Measurements from ENCODE around the gene UBE2L6.

UBE2L6 gene

GRCh38 chr11:57585301-57585700 is 17.8 kb upstream of the UBE2L6 start:
- no peak for TF ChIP-seq CTCF (IDR thresholded peaks at IDR 0.05; ENCODE audit: low read depth, low read length)
- Histone ChIP-seq H3K36me3 (no peaks in the 10 kb centered on the region), H3K27me3 (ENCODE audit: insufficient read depth, low read depth, severe bottlenecking) (peaks cover 61% of the 10 kb centered on the region), H3K4me3 (ENCODE audit: low read depth, low read length) (no peak overlapping the region), H3K9me3 (ENCODE audit: severe bottlenecking) (peaks cover 4% of the 10 kb centered on the region), H3K27ac (no peak overlapping the region)
- DNase-seq, result no peak

GRCh38 chr11:57584341-57584740 is 16.9 kb upstream of the UBE2L6 start:
- H3K9me3 ChIP-seq (ENCODE audit: severe bottlenecking), result peaks cover 4% of the 10 kb centered on the region

GRCh38 chr11:57574061-57574460 is 6.6 kb upstream of the UBE2L6 start:
- TF ChIP-seq CTCF (IDR thresholded peaks at IDR 0.05; ENCODE audit: low read depth, low read length), result no peak
- no peaks in the 10 kb centered on the region for H3K9me3 ChIP-seq (ENCODE audit: severe bottlenecking)
- no peak overlapping the region for H3K27ac ChIP-seq
- H3K27me3 ChIP-seq (ENCODE audit: insufficient read depth, low read depth, severe bottlenecking), result peaks cover 46% of the 10 kb centered on the region
- DNase-seq, result no peak
- H3K4me3 ChIP-seq (ENCODE audit: low read depth, low read length), result no peak overlapping the region
- H3K36me3 ChIP-seq, result no peaks in the 10 kb centered on the region

More at GRCh38 chr11:57584341-57584740, 16.9 kb upstream of the UBE2L6 start:
- no peak overlapping the region for H3K27ac ChIP-seq
- no peak for DNase-seq
- no peak for TF ChIP-seq CTCF (IDR thresholded peaks at IDR 0.05; ENCODE audit: low read depth, low read length)
- H3K27me3 ChIP-seq (ENCODE audit: insufficient read depth, low read depth, severe bottlenecking), result peaks cover 66% of the 10 kb centered on the region
- no peaks in the 10 kb centered on the region for H3K36me3 ChIP-seq
- H3K4me3 ChIP-seq (ENCODE audit: low read depth, low read length), result no peak overlapping the region

GRCh38 chr11:57571606-57572005 is 4.1 kb upstream of the UBE2L6 start:
- peaks cover 42% of the 10 kb centered on the region for H3K27me3 ChIP-seq (ENCODE audit: insufficient read depth, low read depth, severe bottlenecking)
- TF ChIP-seq CTCF (IDR thresholded peaks at IDR 0.05; ENCODE audit: low read depth, low read length), result no peak
- H3K4me3 ChIP-seq (ENCODE audit: low read depth, low read length), result no peak overlapping the region
- H3K27ac ChIP-seq, result no peak overlapping the region
- H3K9me3 ChIP-seq (ENCODE audit: severe bottlenecking), result no peaks in the 10 kb centered on the region
- no peak for DNase-seq
- H3K36me3 ChIP-seq, result no peaks in the 10 kb centered on the region

GRCh38 chr11:57568330-57568766 is 876 bp upstream of the UBE2L6 start:
- no peaks in the 10 kb centered on the region for H3K36me3 ChIP-seq
- no peaks in the 10 kb centered on the region for H3K9me3 ChIP-seq (ENCODE audit: severe bottlenecking)
- H3K27me3 ChIP-seq (ENCODE audit: insufficient read depth, low read depth, severe bottlenecking), result peaks cover 29% of the 10 kb centered on the region
- peak; percentile 93 for TF ChIP-seq CTCF (IDR thresholded peaks at IDR 0.05; ENCODE audit: low read depth, low read length)
- H3K27ac ChIP-seq, result no peak overlapping the region
- no peak for DNase-seq
- H3K4me3 ChIP-seq (ENCODE audit: low read depth, low read length), result peak overlapping the region; percentile 71

- Histone ChIP-seq H3K27ac (no peak overlapping the region), H3K27me3 (ENCODE audit: insufficient read depth, low read depth, severe bottlenecking) (peaks cover 24% of the 10 kb centered on the region), H3K4me3 (ENCODE audit: low read depth, low read length) (peak overlapping the region; percentile 71), H3K9me3 (ENCODE audit: severe bottlenecking) (no peaks in the 10 kb centered on the region), H3K36me3 (no peaks in the 10 kb centered on the region)
- DNase-seq, result no peak
- TF ChIP-seq CTCF (IDR thresholded peaks at IDR 0.05; ENCODE audit: low read depth, low read length), result no peak
These were observed 462 bp downstream of the UBE2L6 start for GRCh38 chr11:57566905-57567514.

Data from WERI-Rb-1 (cell line).